K562 (cell line): Measurements from ENCODE around the gene ATXN2L. TPM values are rescaled to one million over a fixed set of nuclear protein-coding genes. Genes with fewer than 3 reads are reported as not detected.

Experiments used
- ATAC-seq: fragments of 200-7000 bp; cut with Tn5 transposase; 3 replicates; pipeline ENCODE4 v1.9.1; 2020; ENCODE audit warnings: moderate library complexity
- BruUV-seq: library from RNA; stranded (reverse); fragments of 400-500 nt; replicated peaks from 2 replicates; lab custom pipeline; 2021; lab: Mats Ljungman, UMichigan
- CTCF ChIA-PET: fragments of 300-600 bp; formaldehyde crosslinking; extraction: SDS; loops from one replicate; lab custom pipeline; 2021; ENCODE audit warnings: low intra/inter-chr PET ratio; lab: Yijun Ruan, JAX
- POLR2A ChIA-PET: fragments of 300-600, 350-650 bp; sonication (Branson Sonifier 250); formaldehyde crosslinking; extraction: SDS; loops from one replicate; lab custom pipeline; 2021; ENCODE audit warnings: antibody characterized with exemption, inconsistent platforms; lab: Yijun Ruan, JAX
- DNase-seq, 4 experiments: peaks; one replicate each; pipeline versions ENCODE4 v3.0.0 to v3.0.0-alpha.2; 2011 to 2018; ENCODE audit warnings: low spot score in 3 of 4, mixed read lengths in 3 of 4; ENCODE audit errors: extremely low read depth in 1 of 4
- FAIRE-seq: peaks from 2 replicates; lab custom pipeline; 2011; peaks lifted over from hg19 to GRCh38; lab: Jason Lieb, UNC
- H2AFZ ChIP-seq: 2 replicates; pipeline ENCODE4 v1.6.0; 2011; ENCODE audit warnings: low read depth, low read length, control low read depth, inconsistent platforms
- H3K27ac ChIP-seq: fragments of 200-600 bp; 3 replicates; pipeline ENCODE4 v1.8.0; 2011; ENCODE audit warnings: low read depth, mild to moderate bottlenecking, control low read depth, inconsistent platforms, low read length, moderate library complexity, mixed read lengths; ENCODE audit errors: extremely low read depth
- H3K27me3 ChIP-seq, 2 experiments: fragments of 300-600 bp in 1 of 2; 2 replicates in 1 of 2; 3 replicates in 1 of 2; pipeline versions ENCODE4 v1.6.0 to v1.8.0; 2011; ENCODE audit warnings: inconsistent platforms in 2 of 2, low read length in 2 of 2, mild to moderate bottlenecking in 1 of 2, mixed read lengths in 1 of 2, moderate library complexity in 1 of 2; ENCODE audit not compliant: control insufficient read depth in 2 of 2, insufficient read depth in 2 of 2
- H3K36me3 ChIP-seq: fragments of 300-600 bp; 3 replicates; pipeline ENCODE4 v1.8.0; 2011; ENCODE audit warnings: mild to moderate bottlenecking, low read length, inconsistent platforms; ENCODE audit not compliant: control insufficient read depth, insufficient read depth
- H3K4me1 ChIP-seq, 2 experiments: fragments of 200-600 bp in 1 of 2; replicated peaks in 1 of 2; 2 replicates in 1 of 2; 3 replicates in 1 of 2; pipeline versions ENCODE4 v1.5.1 to v1.8.0; 2011; ENCODE audit warnings: inconsistent platforms in 2 of 2, low read length in 2 of 2, mild to moderate bottlenecking in 1 of 2, mixed read lengths in 1 of 2, moderate library complexity in 1 of 2; ENCODE audit not compliant: control insufficient read depth in 2 of 2, insufficient read depth in 2 of 2
- H3K4me2 ChIP-seq: 2 replicates; pipeline ENCODE4 v1.6.1; 2011; ENCODE audit warnings: low read length, control low read depth, inconsistent platforms, mixed read lengths; ENCODE audit not compliant: insufficient read depth
- H3K4me3 ChIP-seq: fragments of 200-600 bp; sonication (generic), shearing (Covaris generic); 2 replicates; pipeline ENCODE4 v1.5.1; 2016; ENCODE audit warnings: control low read depth, inconsistent platforms
- H3K79me2 ChIP-seq: fragments of 200-600 bp; 3 replicates; pipeline ENCODE4 v1.8.0; 2011; ENCODE audit warnings: low read length, inconsistent platforms; ENCODE audit not compliant: control insufficient read depth, insufficient read depth
- H3K9ac ChIP-seq, 2 experiments: 2 replicates each; pipeline versions ENCODE4 v1.6.0 to v1.6.1; 2011; ENCODE audit warnings: low read depth in 2 of 2, low read length in 2 of 2, control low read depth in 1 of 2, inconsistent platforms in 1 of 2, mild to moderate bottlenecking in 1 of 2, mixed read lengths in 1 of 2; ENCODE audit not compliant: insufficient read depth in 1 of 2
- H3K9me1 ChIP-seq: one replicate; pipeline ENCODE4 v1.6.0; 2011; ENCODE audit warnings: inconsistent platforms, mild to moderate bottlenecking, low read length, moderate library complexity; ENCODE audit not compliant: control insufficient read depth, insufficient read depth
- H3K9me3 ChIP-seq: replicated peaks from 2 replicates; pipeline ENCODE4 v1.5.1; 2011; ENCODE audit warnings: low read depth, low read length, inconsistent platforms; ENCODE audit not compliant: control insufficient read depth, insufficient read depth
- H4K20me1 ChIP-seq: replicated peaks from 2 replicates; pipeline ENCODE4 v1.6.1; 2011; ENCODE audit warnings: low read length, inconsistent platforms, mixed read lengths; ENCODE audit not compliant: control insufficient read depth, insufficient read depth
- EGR1 ChIP-seq: fragments of 450-650 bp; conservative IDR thresholded peaks from 2 replicates; pipeline ENCODE4 v1.6.1; 2017; ENCODE audit warnings: mild to moderate bottlenecking
- RBFOX2 ChIP-seq: fragments of 200-400 bp; formaldehyde crosslinking; IDR thresholded peaks from 2 replicates; pipeline ENCODE4 v1.6.1; 2017; ENCODE audit warnings: low read depth, mild to moderate bottlenecking, low read length, moderate library complexity
- SIX5 ChIP-seq, 2 experiments: IDR thresholded peaks; 2 replicates each; pipeline ENCODE4 v1.6.1; 2011; ENCODE audit warnings: low read length in 2 of 2, borderline replicate concordance in 1 of 2, low read depth in 1 of 2, mild to moderate bottlenecking in 1 of 2, moderate library complexity in 1 of 2; ENCODE audit not compliant: insufficient read depth in 1 of 2
- WGBS: fragments of 100-300 bp; shearing (Covaris generic); methylation state at CpG from one replicate; pipeline ENCODE4 v1.1.6; 2016; ENCODE audit warnings: low coverage, mixed read lengths; ENCODE audit not compliant: insufficient coverage; ENCODE audit errors: missing lambda C conversion rate; 5-methylcytosine and 5-hydroxymethylcytosine counted together
- in situ Hi-C: fragments of 300-500 bp; cut with MboI; formaldehyde crosslinking; loops from 4 replicates; pipeline ENCODE4 v1.15.0; 2018; ENCODE audit warnings: inconsistent platforms, mixed read lengths
- intact Hi-C: fragments of 100-400 bp; cut with micrococcal nuclease; formaldehyde crosslinking; loops from 2 replicates; pipeline ENCODE4 v1.14.2; 2022
- polyA plus RNA-seq, 8 experiments: library from polyadenylated mRNA; depleted of rRNA in 4 of 8; stranded (reverse) in 5 of 8; unstranded in 3 of 8; fragments of >200 nt; fragmentation: Nextera tagmentation in 2 of 8; fragmentation: Illumina TruSeq in 1 of 8; extraction: Ambion mirVana in 2 of 8; extraction: Trizol in 1 of 8; gene quantifications; 2 replicates each; pipeline versions ENCODE4 v1.2.1 to v1.2.3, GENCODE V29; 2011 to 2014; ENCODE audit warnings: inconsistent platforms in 1 of 8, missing spikeins in 1 of 8
- total RNA-seq, 7 experiments: library from RNA; depleted of rRNA in 6 of 7; stranded (reverse); fragments of >200 nt in 6 of 7; fragmentation: Illumina TruSeq in 2 of 7; extraction: Trizol in 2 of 7; gene quantifications; 2 replicates each; pipeline versions ENCODE4 v1.2.1 to v1.2.3, GENCODE V29; 2011 to 2021; ENCODE audit warnings: low replicate concordance in 1 of 7

ATXN2L gene
- total and polyA plus RNA-seq, 9 of the 15 experiments (the other 6 are each of a cell fraction or from before 2014, with no cell fraction given): 3.8 to 280 (median 37.2) TPM

GRCh38 chr16:28844226-28844885 lies 21.6 kb downstream of the ATXN2L start:
- Histone ChIP-seq H3K9me1 (no peaks in the 10 kb centered on the region), H3K4me1 (peaks cover 4 to 24% of the 10 kb centered on the region in 2 experiments; a peak in 3 of 5 replicates), H3K9me3 (no peaks in the 10 kb centered on the region), H3K4me3 (peak overlapping the region; percentile 98; the same call in 1 of the 2 replicates), H3K27ac (no peak overlapping the region), H3K79me2 (peaks cover 36% of the 10 kb centered on the region), H2AFZ (no peak overlapping the region), H3K36me3 (peaks cover 39% of the 10 kb centered on the region), H3K4me2 (peak overlapping the region; percentile 98; the same call in 1 of the 2 replicates), H4K20me1 (no peaks in the 10 kb centered on the region), H3K27me3 (no peaks in the 10 kb centered on the region), H3K9ac (peak overlapping the region in 1 of 2 experiments; percentile 99; a peak in 1 of 4 replicates)
- ChIA-PET POLR2A (interaction anchor here (2.2 to 10.1 kb wide), 4 partner anchors 8 to 19 kb away, joined by 10 to 100 read pairs (median 84); partner anchors contain the start of gene SH2B1), CTCF (no interaction called here)
- intact Hi-C loops: no loop called here
- no TSS peak for BruUV-seq
- in situ Hi-C loops: no loop called here
- WGBS: 92% methylated on average over 12 of the region's 19 CpGs
- ATAC-seq: no peak
- no peak for TF ChIP-seq SIX5 (IDR thresholded peaks at IDR 0.05; ENCODE audit: borderline replicate concordance in 1 of 2, insufficient read depth in 1 of 2, low read depth in 1 of 2, low read length in 2 of 2)
- peak; percentile 31; the same call in 1 of the 2 replicates for TF ChIP-seq RBFOX2
- no peak for DNase-seq
- no peak for FAIRE-seq

- Histone ChIP-seq H4K20me1 (no peaks in the 10 kb centered on the region), H3K27ac (peak overlapping the region; percentile 87), H3K4me2 (peak overlapping the region; percentile 98), H2AFZ (no peak overlapping the region), H3K36me3 (peaks cover 39% of the 10 kb centered on the region), H3K9me3 (no peaks in the 10 kb centered on the region), H3K9me1 (no peaks in the 10 kb centered on the region), H3K27me3 (no peaks in the 10 kb centered on the region), H3K9ac (peak overlapping the region; percentile 81 to 99), H3K4me1 (peaks cover 4 to 24% of the 10 kb centered on the region in 2 experiments; a peak in 3 of 5 replicates), H3K79me2 (peaks cover 36% of the 10 kb centered on the region), H3K4me3 (peak overlapping the region; percentile 98)
- POLR2A ChIA-PET: interaction anchor here (2.3 to 10.1 kb wide), 4 partner anchors 9 to 18 kb away, joined by 14 to 100 read pairs (median 84); partner anchors contain the start of gene SH2B1
- peak; percentile 96 for FAIRE-seq
- no TSS peak for BruUV-seq
- in situ Hi-C loops: no loop called here
- peak; percentile 52 for ATAC-seq
- intact Hi-C loops: loop anchor here (5.0 kb wide), 1 partner anchor 37 kb away; no protein-coding TSS in a partner anchor
- peak; percentile 39 to 83 (median 50) for DNase-seq
- WGBS: 10% methylated on average over 10 of the region's 10 CpGs
- CTCF ChIA-PET: no interaction called here
- TF ChIP-seq EGR1: peak; percentile 84
Measured at GRCh38 chr16:28845293-28845692, 22.5 kb downstream of the ATXN2L start.
